HepG2 (cell line): ENCODE data around the gene ESPN. TPM values are rescaled to one million over a fixed set of nuclear protein-coding genes. Genes with fewer than 3 reads are reported as not detected.
A peak's percentile ranks its signal among the peaks of the same experiment; 100 is the strongest.

Source experiments
- AKAP8 ChIP-seq: sonication (generic); formaldehyde crosslinking; IDR thresholded peaks from 2 replicates; pipeline ENCODE4 v1.5.1; 2020; ENCODE audit warnings: mild to moderate bottlenecking, missing genetic modification reagents
- CCAR2 ChIP-seq: fragments of 200-400 bp; formaldehyde crosslinking; optimal IDR thresholded peaks from 2 replicates; pipeline ENCODE3; 2018; ENCODE audit warnings: low read depth, mild to moderate bottlenecking, low read length, moderate library complexity
- GABPB1 ChIP-seq: IDR thresholded peaks from 2 replicates; pipeline ENCODE4 v1.6.1; 2016; ENCODE audit warnings: mild to moderate bottlenecking, missing genetic modification reagents, moderate library complexity, missing compliant biosample characterization
- HNF1B ChIP-seq: sonication (generic); formaldehyde crosslinking; IDR thresholded peaks from 2 replicates; pipeline ENCODE4 v1.5.1; 2020; ENCODE audit warnings: mild to moderate bottlenecking, moderate library complexity, missing genetic modification reagents
- ISX ChIP-seq: sonication (generic); formaldehyde crosslinking; conservative IDR thresholded peaks from 2 replicates; pipeline ENCODE4 v1.5.0; 2020; ENCODE audit warnings: missing genetic modification reagents
- KDM2A ChIP-seq: sonication (generic); formaldehyde crosslinking; IDR thresholded peaks from 2 replicates; pipeline ENCODE4 v1.4.0; 2020; ENCODE audit warnings: low read depth, missing genetic modification reagents, borderline replicate concordance
- KLF6 ChIP-seq: IDR thresholded peaks from 2 replicates; pipeline ENCODE4 v1.8.0; 2016; ENCODE audit warnings: missing biosample characterization, missing genetic modification reagents
- MAX ChIP-seq: IDR thresholded peaks from 2 replicates; pipeline ENCODE4 v1.6.1; 2012; ENCODE audit warnings: inconsistent platforms
- PBX2 ChIP-seq: IDR thresholded peaks from 2 replicates; pipeline ENCODE4 v1.6.1; 2016; ENCODE audit warnings: control low read depth
- PITX1 ChIP-seq: sonication (generic); formaldehyde crosslinking; IDR thresholded peaks from 2 replicates; pipeline ENCODE4 v1.5.1; 2020; ENCODE audit warnings: mild to moderate bottlenecking, missing genetic modification reagents
- RFXAP ChIP-seq: sonication (generic); formaldehyde crosslinking; IDR thresholded peaks from 2 replicates; pipeline ENCODE4 v1.4.0; 2020; ENCODE audit warnings: missing genetic modification reagents, borderline replicate concordance
- RXRB ChIP-seq: IDR thresholded peaks from 2 replicates; pipeline ENCODE4 v1.6.1; 2016; ENCODE audit warnings: borderline replicate concordance, missing genetic modification reagents, missing compliant biosample characterization
- TAF15 ChIP-seq: fragments of 200-400 bp; formaldehyde crosslinking; IDR thresholded peaks from one replicate; pipeline ENCODE4 v1.6.1; 2018; ENCODE audit warnings: mild to moderate bottlenecking, low read depth, low read length; ENCODE audit not compliant: poor library complexity, severe bottlenecking
- TEAD2 ChIP-seq: sonication (generic); formaldehyde crosslinking; IDR thresholded peaks from 2 replicates; pipeline ENCODE4 v1.9.0; 2021; ENCODE audit warnings: missing genetic modification reagents
- TFDP1 ChIP-seq: IDR thresholded peaks from 2 replicates; pipeline ENCODE4 v1.6.1; 2016; ENCODE audit warnings: missing compliant biosample characterization, missing genetic modification reagents, borderline replicate concordance
- USF2 ChIP-seq, 2 experiments: sonication (generic) in 1 of 2; formaldehyde crosslinking in 1 of 2; IDR thresholded peaks; 2 replicates each; pipeline versions ENCODE4 v1.5.1 to v1.6.1; 2011 to 2020; ENCODE audit warnings: borderline replicate concordance in 1 of 2, low read depth in 1 of 2, low read length in 1 of 2, mild to moderate bottlenecking in 1 of 2, missing genetic modification reagents in 1 of 2, moderate library complexity in 1 of 2
- ZNF430 ChIP-seq: sonication (generic); formaldehyde crosslinking; IDR thresholded peaks from 2 replicates; pipeline ENCODE4 v1.9.0; 2021; ENCODE audit warnings: mild to moderate bottlenecking, missing genetic modification reagents
- ZNF576 ChIP-seq: sonication (generic); formaldehyde crosslinking; IDR thresholded peaks from 2 replicates; pipeline ENCODE4 v1.4.0; 2020; ENCODE audit warnings: mild to moderate bottlenecking, missing genetic modification reagents
- ZSCAN5A ChIP-seq: sonication (generic); formaldehyde crosslinking; IDR thresholded peaks from 2 replicates; pipeline ENCODE4 v1.8.0; 2022; ENCODE audit warnings: mild to moderate bottlenecking, missing genetic modification reagents, borderline replicate concordance
- polyA plus RNA-seq, 8 experiments: library from polyadenylated mRNA; depleted of rRNA in 3 of 8; stranded (reverse) in 7 of 8; unstranded in 1 of 8; fragments of >200 nt; fragmentation: Illumina TruSeq in 4 of 8; extraction: Trizol in 4 of 8; gene quantifications; 2 replicates each; pipeline versions ENCODE4 v1.2.1 to v1.2.3, GENCODE V29; 2011 to 2016; ENCODE audit warnings: low read depth in 4 of 8, missing spikeins in 1 of 8, mixed read lengths in 1 of 8; ENCODE audit not compliant: insufficient read depth in 1 of 8
- total RNA-seq, 5 experiments: library from RNA; depleted of rRNA; stranded (reverse); fragments of >200 nt; fragmentation: Illumina TruSeq; extraction: Trizol; gene quantifications; 2 replicates each; pipeline ENCODE4 v1.2.3, GENCODE V29; 2016; ENCODE audit warnings: low read depth in 1 of 5

ESPN gene
- total and polyA plus RNA-seq, 2 of the 13 experiments (the other 11 are each of a cell fraction or from before 2014, with no cell fraction given) = 48.6 to 54.2 TPM

- no peak for TF ChIP-seq PBX2 (CRISPR knock-in tag)
- no peak for TF ChIP-seq KLF6 (CRISPR knock-in tag)
- 0 out of 2 replicates have a peak, but pooled peaks have one; percentile 34 for TF ChIP-seq RFXAP (CRISPR knock-in tag)
- TF ChIP-seq CCAR2 = no peak
- peak; percentile 70 for TF ChIP-seq TAF15
- no peak for TF ChIP-seq TEAD2 (CRISPR knock-in tag)
- TF ChIP-seq ZNF430 (CRISPR knock-in tag) = peak; percentile 27; the same call in 1 of the 2 replicates
- TF ChIP-seq HNF1B (CRISPR knock-in tag) = no peak
- TF ChIP-seq GABPB1 (CRISPR knock-in tag) = peak; percentile 72
- TF ChIP-seq TFDP1 = 0 out of 2 replicates have a peak, but pooled peaks have one; percentile 24
- TF ChIP-seq MAX = peak; percentile 36; the same call in 1 of the 2 replicates
- TF ChIP-seq ZSCAN5A (CRISPR knock-in tag) = no peak
- peak; percentile 47; the same call in 1 of the 2 replicates for TF ChIP-seq PITX1 (CRISPR knock-in tag)
- TF ChIP-seq ISX = no peak
- TF ChIP-seq AKAP8 (CRISPR knock-in tag) = 0 out of 2 replicates have a peak, but pooled peaks have one; percentile 29
- TF ChIP-seq RXRB (CRISPR knock-in tag) = peak; percentile 18; the same call in 1 of the 2 replicates
- TF ChIP-seq ZNF576 (CRISPR knock-in tag) = no peak
- TF ChIP-seq USF2 (IDR thresholded peaks at IDR 0.05; ENCODE audit: low read depth, low read length) = no peak
- no peak for TF ChIP-seq USF2 (CRISPR knock-in tag; IDR thresholded peaks at IDR 0.05; ENCODE audit: borderline replicate concordance)
- TF ChIP-seq KDM2A (CRISPR knock-in tag) = peak; percentile 54
Observed at GRCh38 chr1:6490181-6491080, 65.9 kb downstream of the ESPN start (continued).
